ENCODE data around the gene FAM89B. TPM values are rescaled to one million over a fixed set of nuclear protein-coding genes. Genes with fewer than 3 reads are reported as not detected.

Gene FAM89B
- total RNA-seq, 2 experiments from 2014 or later = 12.7 to 16.0 TPM

GRCh38 chr11:65591939-65592857 is 19.9 kb downstream of the FAM89B start:
- no peaks in the 10 kb centered on the region for H3K9me3 Mint-ChIP-seq
- TF ChIP-seq, protein P1, sequence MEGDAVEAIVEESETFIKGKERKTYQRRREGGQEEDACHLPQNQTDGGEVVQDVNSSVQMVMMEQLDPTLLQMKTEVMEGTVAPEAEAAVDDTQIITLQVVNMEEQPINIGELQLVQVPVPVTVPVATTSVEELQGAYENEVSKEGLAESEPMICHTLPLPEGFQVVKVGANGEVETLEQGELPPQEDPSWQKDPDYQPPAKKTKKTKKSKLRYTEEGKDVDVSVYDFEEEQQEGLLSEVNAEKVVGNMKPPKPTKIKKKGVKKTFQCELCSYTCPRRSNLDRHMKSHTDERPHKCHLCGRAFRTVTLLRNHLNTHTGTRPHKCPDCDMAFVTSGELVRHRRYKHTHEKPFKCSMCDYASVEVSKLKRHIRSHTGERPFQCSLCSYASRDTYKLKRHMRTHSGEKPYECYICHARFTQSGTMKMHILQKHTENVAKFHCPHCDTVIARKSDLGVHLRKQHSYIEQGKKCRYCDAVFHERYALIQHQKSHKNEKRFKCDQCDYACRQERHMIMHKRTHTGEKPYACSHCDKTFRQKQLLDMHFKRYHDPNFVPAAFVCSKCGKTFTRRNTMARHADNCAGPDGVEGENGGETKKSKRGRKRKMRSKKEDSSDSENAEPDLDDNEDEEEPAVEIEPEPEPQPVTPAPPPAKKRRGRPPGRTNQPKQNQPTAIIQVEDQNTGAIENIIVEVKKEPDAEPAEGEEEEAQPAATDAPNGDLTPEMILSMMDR (IDR thresholded peaks at IDR 0.05) = no peak
- ATAC-seq (no peak), DNase-seq (no peak)
- intact Hi-C loops (cut with micrococcal nuclease) = no loop called here
- CTCF ChIA-PET = interaction anchor here (1.1 to 7.6 kb wide), 10 partner anchors 12 to 222 kb away, joined by 3 to 54 read pairs (median 12); partner anchors contain the start of genes EHBP1L1, FAM89B, MAP3K11 and ZNRD2
- peaks cover 15% of the 10 kb centered on the region for H3K36me3 Mint-ChIP-seq (ENCODE audit: low read depth)
- H3K4me1 Mint-ChIP-seq (ENCODE audit: low read depth) = peaks cover 44% of the 10 kb centered on the region
- POLR2A ChIA-PET = interaction anchor here (1.2 to 5.7 kb wide), 9 partner anchors 12 to 52 kb away, joined by 4 to 39 read pairs (median 6); partner anchors contain the start of genes EHBP1L1, FAM89B, MAP3K11 and PCNX3
- no peaks in the 10 kb centered on the region for H3K27me3 Mint-ChIP-seq
- H3K27ac Mint-ChIP-seq = no peak overlapping the region
- no peak overlapping the region for H3K4me3 Mint-ChIP-seq

DNA sequence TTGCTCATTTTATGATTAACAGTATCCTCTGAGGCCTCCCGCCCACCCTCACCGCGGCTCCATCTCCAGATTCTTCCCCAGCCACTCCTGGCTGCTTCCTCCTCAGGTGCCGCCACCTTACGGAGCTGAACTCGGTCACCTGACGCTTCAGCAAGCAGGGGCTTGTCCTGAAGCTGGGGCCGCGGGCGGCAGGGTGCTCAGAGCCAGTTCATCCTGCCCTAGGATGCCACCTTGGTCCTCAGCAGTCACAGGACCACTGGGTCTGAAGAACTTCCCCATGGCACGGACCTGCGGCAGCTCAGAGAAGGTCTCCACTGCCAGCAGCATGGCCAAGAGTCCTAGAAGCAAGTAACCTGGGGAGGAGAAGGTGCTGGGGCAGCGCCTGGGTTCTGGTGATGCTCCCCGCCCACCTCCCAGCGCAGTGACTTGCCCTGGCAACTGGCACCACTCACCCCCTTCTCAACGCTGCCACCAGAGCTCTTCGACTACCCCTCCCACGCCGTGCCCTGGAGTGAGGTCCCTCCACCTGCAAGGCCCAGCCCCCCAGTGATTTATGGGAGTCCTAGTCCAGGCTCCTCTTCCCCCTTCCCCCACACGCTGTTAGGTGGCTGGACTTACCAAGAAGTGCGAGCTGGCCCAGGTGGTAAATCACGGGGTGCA is 20.6 kb downstream of the FAM89B start:
- Mint-ChIP-seq H3K9me3 (no peaks in the 10 kb centered on the region), H3K4me3 (no peak overlapping the region), H3K36me3 (ENCODE audit: low read depth) (peaks cover 14% of the 10 kb centered on the region), H3K27ac (no peak overlapping the region), H3K4me1 (ENCODE audit: low read depth) (peaks cover 36% of the 10 kb centered on the region), H3K27me3 (no peaks in the 10 kb centered on the region)
- ChIA-PET CTCF (interaction anchor here (0.6 to 5.3 kb wide), 26 partner anchors 7 to 263 kb away, joined by 3 to 47 read pairs (median 4); partner anchors contain the start of genes EHBP1L1, FAM89B, MAP3K11 and PCNX3), POLR2A (interaction anchor here (0.9 to 5.7 kb wide), 12 partner anchors 12 to 54 kb away, joined by 3 to 39 read pairs (median 6); partner anchors contain the start of genes EHBP1L1, FAM89B, MAP3K11 and PCNX3)
- TF ChIP-seq, protein P1 (IDR thresholded peaks at IDR 0.05) = no peak
- intact Hi-C loops (cut with micrococcal nuclease) = no loop called here
- DNase-seq (no peak), ATAC-seq (no peak)

DNA sequence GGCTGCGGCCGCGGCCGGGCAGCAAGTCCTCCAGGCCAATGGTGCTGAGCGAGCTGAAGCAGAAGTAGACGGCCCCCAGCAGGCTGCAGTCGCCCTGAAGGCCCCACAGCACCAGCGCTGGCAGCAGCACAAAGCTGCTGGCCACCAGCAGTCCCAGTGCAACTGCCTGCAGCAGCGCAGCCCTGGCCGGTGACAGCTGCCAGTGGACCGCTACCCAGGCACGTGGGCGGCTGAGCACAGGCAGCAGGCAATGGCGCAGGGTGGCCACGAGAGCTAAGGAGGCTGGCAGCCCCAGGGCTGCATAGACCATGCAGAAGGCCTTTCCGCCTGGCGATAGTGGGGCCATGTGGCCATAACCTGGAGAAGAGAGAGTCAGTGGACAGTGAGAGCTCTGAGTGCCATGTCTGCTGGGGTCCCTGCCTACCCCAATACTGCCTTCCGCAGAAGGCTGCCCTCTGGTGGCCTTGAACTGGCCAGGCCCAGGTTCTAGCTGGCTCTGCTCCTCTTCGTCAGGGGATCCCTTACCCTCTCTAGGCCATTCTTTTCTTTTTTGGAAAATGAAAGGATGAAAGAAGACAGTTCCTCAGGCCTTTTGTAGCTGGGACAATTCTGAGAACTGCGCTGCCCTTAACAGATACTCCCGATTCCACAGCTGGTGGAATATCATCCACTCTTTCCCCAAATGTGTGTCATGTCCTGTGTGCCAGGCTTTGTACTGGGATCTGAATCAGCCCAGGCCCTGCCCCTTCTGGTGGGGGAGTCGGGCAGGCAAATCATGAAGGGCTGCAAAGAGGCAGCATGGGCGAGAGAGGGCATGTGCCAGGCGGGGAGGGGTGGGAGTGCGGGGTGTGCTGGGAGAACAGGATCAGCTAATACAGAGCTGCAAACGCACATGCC is 21.4 kb downstream of the FAM89B start:
- TF ChIP-seq, protein P1 (IDR thresholded peaks at IDR 0.05) = peak; percentile 80
- DNase-seq = peak; percentile 73
- no peaks in the 10 kb centered on the region for H3K27me3 Mint-ChIP-seq
- POLR2A ChIA-PET = interaction anchor here (0.7 to 5.7 kb wide), 16 partner anchors 11 to 94 kb away, joined by 3 to 39 read pairs (median 6); partner anchors contain the start of genes EHBP1L1, FAM89B, MALAT1 and MAP3K11
- no peak overlapping the region for H3K4me3 Mint-ChIP-seq
- peaks cover 14% of the 10 kb centered on the region for H3K36me3 Mint-ChIP-seq (ENCODE audit: low read depth)
- intact Hi-C loops (cut with micrococcal nuclease) = loop anchor here (2.0 kb wide), 1 partner anchor 15 kb away; no protein-coding TSS in a partner anchor
- ATAC-seq = peak; percentile 24
- CTCF ChIA-PET = interaction anchor here (0.6 to 5.3 kb wide), 28 partner anchors 8 to 264 kb away, joined by 3 to 47 read pairs (median 4); partner anchors contain the start of genes EHBP1L1, FAM89B, MAP3K11 and PCNX3
- H3K27ac Mint-ChIP-seq = no peak overlapping the region
- peaks cover 29% of the 10 kb centered on the region for H3K4me1 Mint-ChIP-seq (ENCODE audit: low read depth)
- no peaks in the 10 kb centered on the region for H3K9me3 Mint-ChIP-seq

DNA sequence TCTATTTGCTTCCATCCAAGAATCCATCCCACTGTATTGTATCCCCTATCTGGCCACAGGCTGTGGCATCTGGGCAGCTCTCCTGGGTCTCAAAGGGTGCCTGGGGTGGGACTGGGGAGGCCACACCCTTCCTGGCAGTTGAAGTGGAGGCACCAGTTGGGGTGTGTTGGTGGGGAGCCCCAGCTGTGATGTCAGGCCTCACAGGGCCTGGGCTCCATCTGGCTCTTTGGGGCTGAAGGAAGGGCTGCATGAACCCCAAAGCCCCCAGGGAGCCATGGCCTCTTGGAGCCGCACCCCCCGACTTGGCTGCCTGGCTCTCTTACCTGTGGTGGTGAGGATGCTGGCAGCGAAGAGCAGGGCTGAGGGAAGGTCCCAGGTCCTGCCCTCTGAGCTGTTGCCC is 22.8 kb downstream of the FAM89B start:
- Mint-ChIP-seq H3K27ac (no peak overlapping the region), H3K9me3 (no peaks in the 10 kb centered on the region), H3K4me3 (no peak overlapping the region), H3K27me3 (no peaks in the 10 kb centered on the region), H3K4me1 (ENCODE audit: low read depth) (peaks cover 16% of the 10 kb centered on the region), H3K36me3 (ENCODE audit: low read depth) (peaks cover 11% of the 10 kb centered on the region)
- ChIA-PET CTCF (interaction anchor here (1.4 to 5.3 kb wide), 6 partner anchors 9 to 185 kb away, joined by 3 to 47 read pairs (median 18); partner anchors contain the start of gene MAP3K11), POLR2A (interaction anchor here (0.6 to 5.7 kb wide), 8 partner anchors 8 to 55 kb away, joined by 3 to 39 read pairs (median 6); partner anchors contain the start of genes EHBP1L1, MAP3K11 and PCNX3)
- ATAC-seq (peak; percentile 11), DNase-seq (no peak)
- intact Hi-C loops (cut with micrococcal nuclease) = loop anchor here (2.0 kb wide), 1 partner anchor 14 kb away; no protein-coding TSS in a partner anchor
- TF ChIP-seq, protein P1 (IDR thresholded peaks at IDR 0.05) = no peak
